AG04450 (cell line): ENCODE data around the gene IRF2BP2. TPM values are rescaled to one million over a fixed set of nuclear protein-coding genes. Genes with fewer than 3 reads are reported as not detected.
A peak's percentile ranks its signal among the peaks of the same experiment; 100 is the strongest.

Experiments used
- CTCF ChIA-PET: fragments of 300-600, 350-600 bp; formaldehyde crosslinking; extraction: SDS; loops from one replicate; lab custom pipeline; 2022; ENCODE audit warnings: antibody characterized with exemption, inconsistent platforms; lab: Charles Lee
- POLR2A ChIA-PET: fragments of 350-600 bp; formaldehyde crosslinking; extraction: SDS; loops from one replicate; lab custom pipeline; 2021; ENCODE audit warnings: antibody characterized with exemption, inconsistent platforms; lab: Yijun Ruan, JAX
- DNase-seq: peaks from one replicate; pipeline ENCODE4 v3.0.0-alpha.2; 2011; ENCODE audit warnings: low read depth, low spot score
- H3K27ac ChIP-seq: one replicate; pipeline ENCODE4 v1.5.1; 2012; ENCODE audit warnings: low read depth, low read length, control low read depth
- H3K27me3 ChIP-seq: one replicate; pipeline ENCODE4 v1.6.0; 2012; ENCODE audit warnings: low read length; ENCODE audit not compliant: control insufficient read depth, insufficient read depth
- H3K4me3 ChIP-seq: 2 replicates; pipeline ENCODE4 v1.5.1; 2011; ENCODE audit warnings: mild to moderate bottlenecking, low read depth, low read length, control low read depth
- H3K9me3 ChIP-seq: 2 replicates; pipeline ENCODE4 v1.5.1; 2012; ENCODE audit warnings: low read length; ENCODE audit not compliant: control insufficient read depth, insufficient read depth
- polyA minus RNA-seq: library from RNA; depleted of rRNA, polyadenylated mRNA; stranded (reverse); fragments of >200 nt; gene quantifications from 2 replicates; pipeline ENCODE4 v1.2.3, GENCODE V29; 2011; rRNA and poly(A)+ RNA removed
- polyA plus RNA-seq: library from polyadenylated mRNA; depleted of rRNA; stranded (reverse); fragments of >200 nt; gene quantifications from 2 replicates; pipeline ENCODE4 v1.2.3, GENCODE V29; 2011; rRNA removed
- TF ChIP-seq, protein P1 (sequence below): IDR thresholded peaks from 2 replicates; pipeline ENCODE4 v1.5.1; 2011; ENCODE audit warnings: low read depth, low read length, control low read depth, inconsistent platforms

Gene IRF2BP2
- polyA plus RNA-seq (20.3 and 28.6 TPM in 2 replicates), polyA minus RNA-seq (38.5 and 53.5 TPM in 2 replicates)

DNA sequence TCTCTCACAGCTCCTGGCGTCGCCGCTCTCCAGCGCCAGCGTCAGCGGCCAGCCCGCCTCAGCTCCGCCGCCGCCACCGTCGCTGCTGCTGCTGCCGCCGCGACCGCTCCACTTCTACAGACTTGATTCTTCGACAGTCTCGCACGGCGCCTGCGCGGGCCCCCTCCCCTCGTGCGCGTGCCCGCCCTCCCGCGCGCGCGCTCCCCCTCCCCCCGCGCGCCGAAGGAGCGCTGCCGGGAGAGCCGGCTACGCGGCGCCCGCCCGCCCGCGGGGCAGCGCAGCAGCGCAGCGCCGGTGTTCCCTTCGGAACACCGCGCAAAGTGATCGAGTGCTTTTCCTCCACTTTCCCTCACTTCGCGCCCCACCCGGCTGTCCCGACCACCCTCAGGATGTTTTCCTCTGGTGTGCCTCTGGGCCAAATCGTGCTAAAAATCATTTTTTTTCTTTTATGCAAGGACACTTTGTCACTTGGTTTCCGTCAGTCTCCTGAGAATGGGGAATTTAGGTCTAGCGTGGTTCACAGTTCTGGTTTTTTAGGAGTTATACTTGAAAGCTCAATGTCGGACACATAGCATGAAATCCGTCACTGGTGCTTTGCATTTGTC lies at the start of gene IRF2BP2:
IRF2BP2 (minus strand) TSS at position 118 of the 605 bp plus-strand sequence. CDS start 684 bp downstream, outside the sequence.
- H3K4me3 ChIP-seq: peak within 1 kb of the TSS; percentile 79
- peaks cover 3% of the 10 kb centered on the region; the same call in 1 of the 2 replicates for H3K9me3 ChIP-seq
- H3K27ac ChIP-seq: peak within 1 kb of the TSS; percentile 96
- TF ChIP-seq, protein P1, sequence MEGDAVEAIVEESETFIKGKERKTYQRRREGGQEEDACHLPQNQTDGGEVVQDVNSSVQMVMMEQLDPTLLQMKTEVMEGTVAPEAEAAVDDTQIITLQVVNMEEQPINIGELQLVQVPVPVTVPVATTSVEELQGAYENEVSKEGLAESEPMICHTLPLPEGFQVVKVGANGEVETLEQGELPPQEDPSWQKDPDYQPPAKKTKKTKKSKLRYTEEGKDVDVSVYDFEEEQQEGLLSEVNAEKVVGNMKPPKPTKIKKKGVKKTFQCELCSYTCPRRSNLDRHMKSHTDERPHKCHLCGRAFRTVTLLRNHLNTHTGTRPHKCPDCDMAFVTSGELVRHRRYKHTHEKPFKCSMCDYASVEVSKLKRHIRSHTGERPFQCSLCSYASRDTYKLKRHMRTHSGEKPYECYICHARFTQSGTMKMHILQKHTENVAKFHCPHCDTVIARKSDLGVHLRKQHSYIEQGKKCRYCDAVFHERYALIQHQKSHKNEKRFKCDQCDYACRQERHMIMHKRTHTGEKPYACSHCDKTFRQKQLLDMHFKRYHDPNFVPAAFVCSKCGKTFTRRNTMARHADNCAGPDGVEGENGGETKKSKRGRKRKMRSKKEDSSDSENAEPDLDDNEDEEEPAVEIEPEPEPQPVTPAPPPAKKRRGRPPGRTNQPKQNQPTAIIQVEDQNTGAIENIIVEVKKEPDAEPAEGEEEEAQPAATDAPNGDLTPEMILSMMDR: no peak
- ChIA-PET CTCF (interaction anchor here (1.1 to 3.0 kb wide), 3 partner anchors 110 to 364 kb away, joined by 3 to 15 read pairs (median 4); no protein-coding TSS in a partner anchor), POLR2A (interaction anchor here (0.6 to 5.9 kb wide), 10 partner anchors 10 to 473 kb away, joined by 3 to 79 read pairs (median 10); no protein-coding TSS in a partner anchor)
- no peaks in the 10 kb centered on the region for H3K27me3 ChIP-seq
- no peak for DNase-seq

- ChIA-PET CTCF (no interaction called here), POLR2A (no interaction called here)
- no peaks in the 10 kb centered on the region; the same call in 1 of the 2 replicates for H3K9me3 ChIP-seq
- no peak overlapping the region for H3K4me3 ChIP-seq
- TF ChIP-seq, protein P1: no peak
- H3K27ac ChIP-seq: peak overlapping the region; percentile 39
- no peaks in the 10 kb centered on the region for H3K27me3 ChIP-seq
- DNase-seq: peak; percentile 32
Measured at GRCh38 chr1:234659538-234659937, 49.6 kb upstream of the IRF2BP2 start.

- ChIA-PET POLR2A (interaction anchor here (0.5 kb wide), 1 partner anchor 40 kb away, joined by 4 read pairs; no protein-coding TSS in a partner anchor), CTCF (interaction anchor here (0.6 to 1.4 kb wide), 2 partner anchors 162 to 435 kb away, joined by 3 to 4 read pairs; no protein-coding TSS in a partner anchor)
- Histone ChIP-seq H3K4me3 (no peak overlapping the region), H3K27ac (peak overlapping the region; percentile 70), H3K9me3 (no peaks in the 10 kb centered on the region; the same call in 1 of the 2 replicates), H3K27me3 (no peaks in the 10 kb centered on the region)
- TF ChIP-seq, protein P1: no peak
- peak; percentile 11 for DNase-seq
Measured at GRCh38 chr1:234658138-234658537, 48.2 kb upstream of the IRF2BP2 start.

GRCh38 chr1:234656944-234657654 lies 47.1 kb upstream of the IRF2BP2 start:
- POLR2A ChIA-PET: no interaction called here
- Histone ChIP-seq H3K27ac (peak overlapping the region; percentile 65), H3K27me3 (no peaks in the 10 kb centered on the region), H3K9me3 (no peaks in the 10 kb centered on the region; the same call in 1 of the 2 replicates), H3K4me3 (no peak overlapping the region)
- DNase-seq: peak; percentile 75
- TF ChIP-seq, protein P1: no peak
- CTCF ChIA-PET: interaction anchor here (1.4 kb wide), 1 partner anchor 436 kb away, joined by 3 read pairs; no protein-coding TSS in a partner anchor
